Measurements from ENCODE around the gene TTC22. TPM values are rescaled to one million over a fixed set of nuclear protein-coding genes. Genes with fewer than 3 reads are reported as not detected.
A peak's percentile ranks its signal among the peaks of the same experiment; 100 is the strongest.

Gene TTC22
- total RNA-seq, 4 donors from 2014 or later, result 0.93 to 7.3 (median 1.0) TPM; not detected in 1

- H3K9me3 ChIP-seq, result no peaks in the 10 kb centered on the region
- H3K27ac ChIP-seq, result no peak overlapping the region
- H3K4me1 ChIP-seq, result no peaks in the 10 kb centered on the region
- peaks cover 6% of the 10 kb centered on the region for H3K27me3 ChIP-seq
- ATAC-seq, result peak; percentile 67
- no peak for TF ChIP-seq POLR2AphosphoS5 (IDR thresholded peaks at IDR 0.05)
- TF ChIP-seq POLR2A (IDR thresholded peaks at IDR 0.05), result no peak
- TF ChIP-seq CTCF (IDR thresholded peaks at IDR 0.05), result peak in 3 of 4 experiments; percentile 70 to 87 (median 80)
- TF ChIP-seq EP300 (IDR thresholded peaks at IDR 0.05), result no peak
- WGBS, 2 donors (ENCODE audit: low coverage in 1 of 2), result 43 to 68% methylated on average over 3 to 8 of the region's 13 CpGs
- H3K36me3 ChIP-seq, result no peaks in the 10 kb centered on the region
- no peak overlapping the region for H3K4me3 ChIP-seq
These were observed 9.2 kb upstream of the TTC22 start for GRCh38 chr1:54810153-54810942.

- 36 to 60% methylated on average over 1 to 3 of the region's 3 CpGs for WGBS, 2 donors (ENCODE audit: low coverage in 1 of 2)
- Histone ChIP-seq H3K27me3 (peaks cover 14% of the 10 kb centered on the region), H3K4me1 (no peaks in the 10 kb centered on the region), H3K27ac (no peak overlapping the region), H3K4me3 (no peak overlapping the region), H3K9me3 (no peaks in the 10 kb centered on the region), H3K36me3 (no peaks in the 10 kb centered on the region)
- TF ChIP-seq POLR2A (IDR thresholded peaks at IDR 0.05), result no peak
- no peak for TF ChIP-seq POLR2AphosphoS5 (IDR thresholded peaks at IDR 0.05)
- TF ChIP-seq CTCF (IDR thresholded peaks at IDR 0.05), result no peak
- ATAC-seq, result no peak
These were observed 8.5 kb upstream of the TTC22 start for GRCh38 chr1:54809496-54810074.

GRCh38 chr1:54808443-54809207, 7.5 kb upstream of the TTC22 start:
- WGBS, 2 donors (ENCODE audit: low coverage in 1 of 2), result 71% methylated on average over 11 of the region's 12 CpGs; no CpG with 5 or more reads in 1 of the 2 donors
- no peak for ATAC-seq
- TF ChIP-seq EP300 (IDR thresholded peaks at IDR 0.05) (no peak), POLR2AphosphoS5 (IDR thresholded peaks at IDR 0.05) (no peak), CTCF (IDR thresholded peaks at IDR 0.05) (no peak), POLR2A (IDR thresholded peaks at IDR 0.05) (no peak)

GRCh38 chr1:54807756-54808155, 6.6 kb upstream of the TTC22 start:
- 63 to 94% methylated on average over 2 to 5 of the region's 7 CpGs for WGBS, 2 donors (ENCODE audit: low coverage in 1 of 2)

More at GRCh38 chr1:54808443-54809207, 7.5 kb upstream of the TTC22 start:
- Histone ChIP-seq H3K36me3 (no peaks in the 10 kb centered on the region), H3K9me3 (no peaks in the 10 kb centered on the region), H3K27me3 (peaks cover 23% of the 10 kb centered on the region), H3K27ac (no peak overlapping the region), H3K4me3 (no peak overlapping the region), H3K4me1 (no peaks in the 10 kb centered on the region)

More at GRCh38 chr1:54807756-54808155, 6.6 kb upstream of the TTC22 start:
- Histone ChIP-seq H3K4me3 (no peak overlapping the region), H3K4me1 (no peaks in the 10 kb centered on the region), H3K36me3 (no peaks in the 10 kb centered on the region), H3K27me3 (peaks cover 32% of the 10 kb centered on the region), H3K27ac (no peak overlapping the region), H3K9me3 (no peaks in the 10 kb centered on the region)
- TF ChIP-seq POLR2AphosphoS5 (IDR thresholded peaks at IDR 0.05), result no peak
- no peak for TF ChIP-seq EP300 (IDR thresholded peaks at IDR 0.05)
- TF ChIP-seq POLR2A (IDR thresholded peaks at IDR 0.05), result no peak
- no peak for TF ChIP-seq CTCF (IDR thresholded peaks at IDR 0.05)
- no peak for ATAC-seq
